HEK293 (cell line): Measurements from ENCODE around the gene FAM120B.
A peak's percentile ranks its signal among the peaks of the same experiment; 100 is the strongest.

ENCODE experiments used
- GFI1B ChIP-seq: fragments of 450-650 bp; formaldehyde crosslinking; IDR thresholded peaks from 2 replicates; pipeline ENCODE4 v1.5.1; 2016; ENCODE audit warnings: missing biosample characterization, missing genetic modification characterization
- GLI4 ChIP-seq: fragments of 450-650 bp; formaldehyde crosslinking; IDR thresholded peaks from 2 replicates; pipeline ENCODE4 v1.5.1; 2016; ENCODE audit warnings: missing biosample characterization, missing genetic modification characterization
- HOXC10 ChIP-seq: sonication (generic); formaldehyde crosslinking; IDR thresholded peaks from 2 replicates; pipeline ENCODE4 v1.8.1; 2023; ENCODE audit warnings: mild to moderate bottlenecking, missing genetic modification reagents
- KLF7 ChIP-seq: fragments of 450-650 bp; formaldehyde crosslinking; IDR thresholded peaks from 2 replicates; pipeline ENCODE4 v1.5.1; 2016; ENCODE audit warnings: missing biosample characterization, missing genetic modification characterization, borderline replicate concordance
- OSR2 ChIP-seq: fragments of 450-650 bp; formaldehyde crosslinking; IDR thresholded peaks from 2 replicates; pipeline ENCODE4 v1.5.1; 2016; ENCODE audit warnings: missing biosample characterization, missing genetic modification characterization
- SP7 ChIP-seq: fragments of 450-650 bp; formaldehyde crosslinking; IDR thresholded peaks from 2 replicates; pipeline ENCODE4 v1.5.1; 2016; ENCODE audit warnings: missing biosample characterization, missing genetic modification characterization
- ZBTB8A ChIP-seq: fragments of 450-650 bp; formaldehyde crosslinking; IDR thresholded peaks from 2 replicates; pipeline ENCODE4 v1.5.1; 2016; ENCODE audit warnings: missing biosample characterization, missing genetic modification characterization
- ZEB2 ChIP-seq: fragments of 450-650 bp; formaldehyde crosslinking; IDR thresholded peaks from 2 replicates; pipeline ENCODE4 v1.5.1; 2016; ENCODE audit warnings: missing biosample characterization, missing genetic modification characterization
- ZNF19 ChIP-seq: fragments of 450-650 bp; formaldehyde crosslinking; IDR thresholded peaks from 2 replicates; pipeline ENCODE4; 2016; ENCODE audit warnings: missing biosample characterization, missing genetic modification characterization, low read depth
- ZNF221 ChIP-seq: fragments of 450-650 bp; formaldehyde crosslinking; IDR thresholded peaks from 2 replicates; pipeline ENCODE4 v1.5.1; 2017; ENCODE audit warnings: missing biosample characterization, missing genetic modification characterization, borderline replicate concordance
- ZNF24 ChIP-seq: fragments of 450-650 bp; formaldehyde crosslinking; IDR thresholded peaks from 2 replicates; pipeline ENCODE4 v1.5.1; 2016; ENCODE audit warnings: missing biosample characterization, missing genetic modification characterization
- ZNF530 ChIP-seq: fragments of 450-650 bp; formaldehyde crosslinking; IDR thresholded peaks from 2 replicates; pipeline ENCODE4 v1.5.1; 2016; ENCODE audit warnings: low read depth, missing biosample characterization, missing genetic modification characterization
- ZNF561 ChIP-seq: fragments of 450-650 bp; IDR thresholded peaks from 2 replicates; pipeline ENCODE4 v1.5.1; 2018; ENCODE audit warnings: missing biosample characterization, missing genetic modification characterization, borderline replicate concordance
- ZNF585B ChIP-seq: fragments of 450-650 bp; formaldehyde crosslinking; IDR thresholded peaks from 2 replicates; pipeline ENCODE4 v1.5.1; 2016; ENCODE audit warnings: missing biosample characterization, missing genetic modification characterization
- ZNF600 ChIP-seq: fragments of 450-650 bp; formaldehyde crosslinking; IDR thresholded peaks from 2 replicates; pipeline ENCODE4 v1.5.1; 2016; ENCODE audit warnings: missing biosample characterization, missing genetic modification characterization
- ZNF629 ChIP-seq: fragments of 450-650 bp; formaldehyde crosslinking; IDR thresholded peaks from 2 replicates; pipeline ENCODE4 v1.5.1; 2017; ENCODE audit warnings: missing biosample characterization, missing genetic modification characterization
- ZNF660 ChIP-seq: fragments of 450-650 bp; IDR thresholded peaks from 2 replicates; pipeline ENCODE4 v1.5.1; 2018; ENCODE audit warnings: missing biosample characterization, mild to moderate bottlenecking, missing genetic modification characterization
- ZNF791 ChIP-seq: fragments of 450-650 bp; formaldehyde crosslinking; IDR thresholded peaks from 2 replicates; pipeline ENCODE4 v1.5.1; 2016; ENCODE audit warnings: missing biosample characterization, missing genetic modification characterization
- ZXDB ChIP-seq: fragments of 450-650 bp; formaldehyde crosslinking; IDR thresholded peaks from 2 replicates; pipeline ENCODE4 v1.5.1; 2016; ENCODE audit warnings: missing biosample characterization, missing genetic modification characterization
- TF ChIP-seq, protein P1 (sequence below): fragments of 450-650 bp; formaldehyde crosslinking; IDR thresholded peaks from 2 replicates; pipeline ENCODE4 v1.5.1; 2016; ENCODE audit warnings: missing biosample characterization, missing genetic modification characterization
- TF ChIP-seq, protein P2 (sequence below): fragments of 450-650 bp; formaldehyde crosslinking; IDR thresholded peaks from 2 replicates; pipeline ENCODE4 v1.5.1; 2016; ENCODE audit warnings: missing biosample characterization, missing genetic modification characterization
- TF ChIP-seq, protein P3 (sequence below): fragments of 450-650 bp; formaldehyde crosslinking; IDR thresholded peaks from 2 replicates; pipeline ENCODE4 v1.5.1; 2016; ENCODE audit warnings: missing biosample characterization, missing genetic modification characterization
- TF ChIP-seq, protein P4 (sequence below): fragments of 450-650 bp; formaldehyde crosslinking; IDR thresholded peaks from 2 replicates; pipeline ENCODE4 v1.5.1; 2016; ENCODE audit warnings: missing biosample characterization, missing genetic modification characterization
- TF ChIP-seq, protein P5 (sequence below): fragments of 450-650 bp; formaldehyde crosslinking; optimal IDR thresholded peaks from 2 replicates; pipeline ENCODE3; 2016; ENCODE audit warnings: missing biosample characterization, mild to moderate bottlenecking, missing genetic modification characterization
- TF ChIP-seq, protein P6 (sequence below): fragments of 450-650 bp; formaldehyde crosslinking; IDR thresholded peaks from 2 replicates; pipeline ENCODE4 v1.5.1; 2016; ENCODE audit warnings: missing biosample characterization, missing genetic modification characterization, borderline replicate concordance

The FAM120B gene

DNA sequence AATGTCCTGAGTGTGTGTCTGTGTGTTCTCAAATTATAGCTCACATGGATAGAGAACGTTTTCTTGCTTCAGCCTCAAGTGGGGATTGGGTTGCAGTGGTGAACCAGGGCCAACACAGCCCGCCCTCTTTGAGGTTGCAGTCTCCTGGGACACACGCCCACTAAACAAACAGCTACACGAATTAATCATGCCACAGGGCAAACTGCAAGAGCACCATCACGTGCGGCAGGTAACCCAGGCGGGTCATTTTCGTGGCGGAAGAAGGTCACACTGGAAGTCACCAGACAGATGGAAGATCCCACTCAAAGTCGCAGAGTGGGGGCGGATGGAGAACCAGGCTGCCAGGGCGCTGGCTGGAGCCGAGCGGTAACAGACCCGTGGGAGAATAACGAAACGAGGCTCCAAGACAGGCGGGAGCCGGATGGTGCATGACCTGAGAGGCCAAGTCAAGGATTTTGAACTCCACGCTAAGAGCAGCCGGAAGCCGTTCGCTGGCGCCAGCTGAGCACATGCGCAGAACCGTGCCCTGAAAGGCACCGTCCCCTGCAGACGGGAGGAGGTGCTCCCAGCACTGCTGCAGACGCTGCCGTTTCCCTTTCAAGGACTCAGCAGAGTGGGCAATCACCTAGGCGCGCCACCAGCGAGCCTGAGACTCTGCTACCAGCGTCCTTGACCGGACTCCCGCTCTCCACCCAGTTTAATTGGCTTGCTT, 26.4 kb upstream of the FAM120B start (continued):
- TF ChIP-seq, protein P1, sequence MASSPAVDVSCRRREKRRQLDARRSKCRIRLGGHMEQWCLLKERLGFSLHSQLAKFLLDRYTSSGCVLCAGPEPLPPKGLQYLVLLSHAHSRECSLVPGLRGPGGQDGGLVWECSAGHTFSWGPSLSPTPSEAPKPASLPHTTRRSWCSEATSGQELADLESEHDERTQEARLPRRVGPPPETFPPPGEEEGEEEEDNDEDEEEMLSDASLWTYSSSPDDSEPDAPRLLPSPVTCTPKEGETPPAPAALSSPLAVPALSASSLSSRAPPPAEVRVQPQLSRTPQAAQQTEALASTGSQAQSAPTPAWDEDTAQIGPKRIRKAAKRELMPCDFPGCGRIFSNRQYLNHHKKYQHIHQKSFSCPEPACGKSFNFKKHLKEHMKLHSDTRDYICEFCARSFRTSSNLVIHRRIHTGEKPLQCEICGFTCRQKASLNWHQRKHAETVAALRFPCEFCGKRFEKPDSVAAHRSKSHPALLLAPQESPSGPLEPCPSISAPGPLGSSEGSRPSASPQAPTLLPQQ (tag by site-specific recombination), result peak; percentile 29; the same call in 1 of the 2 replicates
- TF ChIP-seq KLF7 (tag by site-specific recombination), result peak; percentile 98
- TF ChIP-seq, protein P2, sequence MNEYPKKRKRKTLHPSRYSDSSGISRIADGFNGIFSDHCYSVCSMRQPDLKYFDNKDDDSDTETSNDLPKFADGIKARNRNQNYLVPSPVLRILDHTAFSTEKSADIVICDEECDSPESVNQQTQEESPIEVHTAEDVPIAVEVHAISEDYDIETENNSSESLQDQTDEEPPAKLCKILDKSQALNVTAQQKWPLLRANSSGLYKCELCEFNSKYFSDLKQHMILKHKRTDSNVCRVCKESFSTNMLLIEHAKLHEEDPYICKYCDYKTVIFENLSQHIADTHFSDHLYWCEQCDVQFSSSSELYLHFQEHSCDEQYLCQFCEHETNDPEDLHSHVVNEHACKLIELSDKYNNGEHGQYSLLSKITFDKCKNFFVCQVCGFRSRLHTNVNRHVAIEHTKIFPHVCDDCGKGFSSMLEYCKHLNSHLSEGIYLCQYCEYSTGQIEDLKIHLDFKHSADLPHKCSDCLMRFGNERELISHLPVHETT (tag by site-specific recombination), result no peak
- TF ChIP-seq ZNF530 (tag by site-specific recombination), result no peak
- TF ChIP-seq ZNF585B (tag by site-specific recombination), result no peak
- peak; percentile 22; the same call in 1 of the 2 replicates for TF ChIP-seq ZNF561 (tag by site-specific recombination)
- no peak for TF ChIP-seq HOXC10 (CRISPR knock-in tag)
- 0 out of 2 replicates have a peak, but pooled peaks have one; percentile 31 for TF ChIP-seq GLI4
- TF ChIP-seq ZBTB8A (tag by site-specific recombination), result peak; percentile 81
- no peak for TF ChIP-seq ZNF791 (tag by site-specific recombination)
- peak; percentile 22; the same call in 1 of the 2 replicates for TF ChIP-seq OSR2 (tag by site-specific recombination)
- peak; percentile 92 for TF ChIP-seq SP7 (tag by site-specific recombination)
- TF ChIP-seq, protein P3, sequence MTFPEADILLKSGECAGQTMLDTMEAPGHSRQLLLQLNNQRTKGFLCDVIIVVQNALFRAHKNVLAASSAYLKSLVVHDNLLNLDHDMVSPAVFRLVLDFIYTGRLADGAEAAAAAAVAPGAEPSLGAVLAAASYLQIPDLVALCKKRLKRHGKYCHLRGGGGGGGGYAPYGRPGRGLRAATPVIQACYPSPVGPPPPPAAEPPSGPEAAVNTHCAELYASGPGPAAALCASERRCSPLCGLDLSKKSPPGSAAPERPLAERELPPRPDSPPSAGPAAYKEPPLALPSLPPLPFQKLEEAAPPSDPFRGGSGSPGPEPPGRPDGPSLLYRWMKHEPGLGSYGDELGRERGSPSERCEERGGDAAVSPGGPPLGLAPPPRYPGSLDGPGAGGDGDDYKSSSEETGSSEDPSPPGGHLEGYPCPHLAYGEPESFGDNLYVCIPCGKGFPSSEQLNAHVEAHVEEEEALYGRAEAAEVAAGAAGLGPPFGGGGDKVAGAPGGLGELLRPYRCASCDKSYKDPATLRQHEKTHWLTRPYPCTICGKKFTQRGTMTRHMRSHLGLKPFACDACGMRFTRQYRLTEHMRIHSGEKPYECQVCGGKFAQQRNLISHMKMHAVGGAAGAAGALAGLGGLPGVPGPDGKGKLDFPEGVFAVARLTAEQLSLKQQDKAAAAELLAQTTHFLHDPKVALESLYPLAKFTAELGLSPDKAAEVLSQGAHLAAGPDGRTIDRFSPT (tag by site-specific recombination), result peak; percentile 47; the same call in 1 of the 2 replicates
- TF ChIP-seq, protein P4, sequence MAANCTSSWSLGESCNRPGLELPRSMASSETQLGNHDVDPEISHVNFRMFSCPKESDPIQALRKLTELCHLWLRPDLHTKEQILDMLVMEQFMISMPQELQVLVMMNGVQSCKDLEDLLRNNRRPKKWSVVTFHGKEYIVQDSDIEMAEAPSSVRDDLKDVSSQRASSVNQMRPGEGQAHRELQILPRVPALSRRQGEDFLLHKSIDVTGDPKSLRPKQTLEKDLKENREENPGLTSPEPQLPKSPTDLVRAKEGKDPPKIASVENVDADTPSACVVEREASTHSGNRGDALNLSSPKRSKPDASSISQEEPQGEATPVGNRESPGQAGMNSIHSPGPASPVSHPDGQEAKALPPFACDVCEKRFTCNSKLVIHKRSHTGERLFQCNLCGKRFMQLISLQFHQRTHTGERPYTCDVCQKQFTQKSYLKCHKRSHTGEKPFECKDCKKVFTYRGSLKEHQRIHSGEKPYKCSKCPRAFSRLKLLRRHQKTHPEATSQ, result 0 out of 2 replicates have a peak, but pooled peaks have one; percentile 25
- TF ChIP-seq ZNF629 (tag by site-specific recombination), result peak; percentile 44; the same call in 1 of the 2 replicates
- peak; percentile 76 for TF ChIP-seq ZEB2 (tag by site-specific recombination)
- TF ChIP-seq ZNF600 (tag by site-specific recombination), result peak; percentile 92
- TF ChIP-seq ZXDB (tag by site-specific recombination), result peak; percentile 60
- TF ChIP-seq, protein P5, sequence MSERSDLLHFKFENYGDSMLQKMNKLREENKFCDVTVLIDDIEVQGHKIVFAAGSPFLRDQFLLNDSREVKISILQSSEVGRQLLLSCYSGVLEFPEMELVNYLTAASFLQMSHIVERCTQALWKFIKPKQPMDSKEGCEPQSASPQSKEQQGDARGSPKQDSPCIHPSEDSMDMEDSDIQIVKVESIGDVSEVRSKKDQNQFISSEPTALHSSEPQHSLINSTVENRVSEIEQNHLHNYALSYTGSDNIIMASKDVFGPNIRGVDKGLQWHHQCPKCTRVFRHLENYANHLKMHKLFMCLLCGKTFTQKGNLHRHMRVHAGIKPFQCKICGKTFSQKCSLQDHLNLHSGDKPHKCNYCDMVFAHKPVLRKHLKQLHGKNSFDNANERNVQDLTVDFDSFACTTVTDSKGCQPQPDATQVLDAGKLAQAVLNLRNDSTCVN, result peak; percentile 35
- no peak for TF ChIP-seq ZNF19 (tag by site-specific recombination)
- peak; percentile 100 for TF ChIP-seq ZNF660 (tag by site-specific recombination)
- TF ChIP-seq GFI1B, result no peak
- TF ChIP-seq ZNF221 (tag by site-specific recombination), result no peak
- TF ChIP-seq ZNF24 (tag by site-specific recombination), result 0 out of 2 replicates have a peak, but pooled peaks have one; percentile 50
- TF ChIP-seq, protein P6, sequence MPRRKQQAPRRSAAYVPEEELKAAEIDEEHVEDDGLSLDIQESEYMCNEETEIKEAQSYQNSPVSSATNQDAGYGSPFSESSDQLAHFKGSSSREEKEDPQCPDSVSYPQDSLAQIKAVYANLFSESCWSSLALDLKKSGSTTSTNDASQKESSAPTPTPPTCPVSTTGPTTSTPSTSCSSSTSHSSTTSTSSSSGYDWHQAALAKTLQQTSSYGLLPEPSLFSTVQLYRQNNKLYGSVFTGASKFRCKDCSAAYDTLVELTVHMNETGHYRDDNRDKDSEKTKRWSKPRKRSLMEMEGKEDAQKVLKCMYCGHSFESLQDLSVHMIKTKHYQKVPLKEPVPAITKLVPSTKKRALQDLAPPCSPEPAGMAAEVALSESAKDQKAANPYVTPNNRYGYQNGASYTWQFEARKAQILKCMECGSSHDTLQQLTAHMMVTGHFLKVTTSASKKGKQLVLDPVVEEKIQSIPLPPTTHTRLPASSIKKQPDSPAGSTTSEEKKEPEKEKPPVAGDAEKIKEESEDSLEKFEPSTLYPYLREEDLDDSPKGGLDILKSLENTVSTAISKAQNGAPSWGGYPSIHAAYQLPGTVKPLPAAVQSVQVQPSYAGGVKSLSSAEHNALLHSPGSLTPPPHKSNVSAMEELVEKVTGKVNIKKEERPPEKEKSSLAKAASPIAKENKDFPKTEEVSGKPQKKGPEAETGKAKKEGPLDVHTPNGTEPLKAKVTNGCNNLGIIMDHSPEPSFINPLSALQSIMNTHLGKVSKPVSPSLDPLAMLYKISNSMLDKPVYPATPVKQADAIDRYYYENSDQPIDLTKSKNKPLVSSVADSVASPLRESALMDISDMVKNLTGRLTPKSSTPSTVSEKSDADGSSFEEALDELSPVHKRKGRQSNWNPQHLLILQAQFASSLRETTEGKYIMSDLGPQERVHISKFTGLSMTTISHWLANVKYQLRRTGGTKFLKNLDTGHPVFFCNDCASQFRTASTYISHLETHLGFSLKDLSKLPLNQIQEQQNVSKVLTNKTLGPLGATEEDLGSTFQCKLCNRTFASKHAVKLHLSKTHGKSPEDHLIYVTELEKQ (tag by site-specific recombination), result 0 out of 2 replicates have a peak, but pooled peaks have one; percentile 54
